Thyroid gland (tissue), 4 donors: ENCODE measurements around the gene CELSR2. TPM values are rescaled to one million over a fixed set of nuclear protein-coding genes. Genes with fewer than 3 reads are reported as not detected.
"Not testable (repeated sequence)": the region's sequence is repeated elsewhere in the genome, so short reads cannot be mapped to it uniquely, and the experiment has no call there.

ENCODE experiments used
- DNase-seq, 2 donors: peaks; one replicate each; pipeline ENCODE4 v3.0.0-alpha.2; 2019
- H3K27ac ChIP-seq, 3 donors: fragments of 200-600 bp; sonication (generic); 1 replicate in 2 of 3; 2 replicates in 1 of 3; pipeline ENCODE4 v1.5.1; 2016 to 2019; ENCODE audit warnings: mild to moderate bottlenecking in 1 of 3, moderate library complexity in 1 of 3
- H3K27me3 ChIP-seq: fragments of 200-600 bp; sonication (generic); one replicate; pipeline ENCODE4 v1.5.1; 2019
- H3K36me3 ChIP-seq, 2 donors: fragments of 200-600 bp; sonication (generic); one replicate each; pipeline ENCODE4 v1.5.1; 2016 to 2019
- H3K4me1 ChIP-seq, 2 donors: fragments of 200-600 bp; sonication (generic); one replicate each; pipeline ENCODE4 v1.5.1; 2017 to 2019
- H3K4me3 ChIP-seq, 3 donors: fragments of 200-600 bp; sonication (generic); replicated peaks in 1 of 3; 1 replicate in 2 of 3; 2 replicates in 1 of 3; pipeline ENCODE4 v1.5.1; 2016; ENCODE audit warnings: mild to moderate bottlenecking in 1 of 3
- H3K9me3 ChIP-seq: fragments of 200-600 bp; sonication (generic); one replicate; pipeline ENCODE4 v1.5.1; 2017
- CTCF ChIP-seq, 6 experiments: fragments of 200-600 bp in 3 of 6; fragments of 450-650 bp in 3 of 6; sonication (generic) in 3 of 6; IDR thresholded peaks; one replicate each; pipeline ENCODE4 v1.5.1; 2016 to 2019; ENCODE audit warnings: antibody characterized with exemption in 6 of 6, mild to moderate bottlenecking in 2 of 6, inconsistent platforms in 1 of 6, moderate library complexity in 1 of 6
- POLR2A ChIP-seq, 2 donors: fragments of 450-650 bp; IDR thresholded peaks; one replicate each; pipeline ENCODE4 v1.6.1; 2017; ENCODE audit warnings: antibody characterized with exemption in 2 of 2, mild to moderate bottlenecking in 2 of 2, moderate library complexity in 1 of 2
- WGBS, 2 donors: methylation state at CpG; one replicate each; pipeline ENCODE4 v1.1.5; 2017; 5-methylcytosine and 5-hydroxymethylcytosine counted together
- intact Hi-C: fragments of 100-400 bp; cut with DNase I; formaldehyde crosslinking; loops from one replicate; pipeline ENCODE4 v1.15.1; 2023
- total RNA-seq, 4 donors: library from RNA; depleted of rRNA; stranded (reverse); fragments of >200 nt; gene quantifications; one replicate each; pipeline ENCODE4 v1.2.3, GENCODE V29; 2016

CELSR2 gene
- total RNA-seq, 4 donors from 2014 or later: 23.5 to 54.9 (median 47.6) TPM

- Histone ChIP-seq H3K27me3 (no peaks in the 10 kb centered on the region), H3K9me3 (no peaks in the 10 kb centered on the region), H3K27ac (peak overlapping the region; percentile 56 to 90 (median 67)), H3K4me1 (peaks cover 8 to 14% of the 10 kb centered on the region in 2 donors), H3K4me3 (peak overlapping the region; percentile 15 to 60 (median 19)), H3K36me3 (no peaks in the 10 kb centered on the region)
- intact Hi-C loops: loop anchor here (5.0 kb wide), 1 partner anchor 113 kb away; the partner anchor contains the start of gene SORT1
- no peak for DNase-seq
- TF ChIP-seq CTCF (IDR thresholded peaks at IDR 0.05) (no peak), POLR2A (IDR thresholded peaks at IDR 0.05) (no peak)
- 47 to 52% methylated on average over 17 of the region's 17 CpGs for WGBS, 2 donors
Measured at GRCh38 chr1:109283748-109284600, 34.6 kb downstream of the CELSR2 start.

- H3K27ac ChIP-seq, H3K27me3 ChIP-seq, H3K36me3 ChIP-seq, H3K9me3 ChIP-seq, H3K4me3 ChIP-seq, DNase-seq, intact Hi-C loops: not testable (repeated sequence)
- H3K4me1 ChIP-seq: peaks cover 21 to 22% of the 10 kb centered on the region in 2 donors
- WGBS, 2 donors: 91 to 94% methylated on average over 5 of the region's 5 CpGs
Measured at GRCh38 chr1:109286762-109287161, 37.4 kb downstream of the CELSR2 start.

GRCh38 chr1:109290137-109290536, 40.8 kb downstream of the CELSR2 start:
- no peak for TF ChIP-seq CTCF (IDR thresholded peaks at IDR 0.05)
- no peak for TF ChIP-seq POLR2A (IDR thresholded peaks at IDR 0.05)
- WGBS, 2 donors: 91 to 100% methylated on average over 1 of the region's 1 CpG
- peaks cover 10 to 14% of the 10 kb centered on the region in 2 donors for H3K4me1 ChIP-seq
- H3K27ac ChIP-seq: peak overlapping the region in 1 of 3 donors; percentile 80
- intact Hi-C loops: no loop called here
- no peak overlapping the region for H3K4me3 ChIP-seq
- DNase-seq: no peak
- no peaks in the 10 kb centered on the region for H3K27me3 ChIP-seq
- no peaks in the 10 kb centered on the region for H3K36me3 ChIP-seq
- no peaks in the 10 kb centered on the region for H3K9me3 ChIP-seq

- Histone ChIP-seq H3K36me3 (no peaks in the 10 kb centered on the region), H3K27me3 (no peaks in the 10 kb centered on the region), H3K4me3 (no peak overlapping the region), H3K9me3 (no peaks in the 10 kb centered on the region), H3K27ac (peak overlapping the region; percentile 67 to 91 (median 80)), H3K4me1 (peaks cover 10 to 14% of the 10 kb centered on the region in 2 donors)
- TF ChIP-seq CTCF (IDR thresholded peaks at IDR 0.05) (no peak), POLR2A (IDR thresholded peaks at IDR 0.05) (no peak)
- peak; percentile 92 to 94 for DNase-seq
- WGBS, 2 donors: 19 to 37% methylated on average over 6 of the region's 6 CpGs
- intact Hi-C loops: no loop called here
Measured at GRCh38 chr1:109290998-109291397, 41.7 kb downstream of the CELSR2 start.

GRCh38 chr1:109292364-109292763, 43.0 kb downstream of the CELSR2 start:
- Histone ChIP-seq H3K36me3 (no peaks in the 10 kb centered on the region), H3K27ac (no peak overlapping the region), H3K9me3 (no peaks in the 10 kb centered on the region), H3K27me3 (no peaks in the 10 kb centered on the region), H3K4me3 (no peak overlapping the region), H3K4me1 (peaks cover 10 to 14% of the 10 kb centered on the region in 2 donors)
- DNase-seq: no peak
- 72 to 73% methylated on average over 9 of the region's 9 CpGs for WGBS, 2 donors
- TF ChIP-seq POLR2A (IDR thresholded peaks at IDR 0.05) (no peak), CTCF (IDR thresholded peaks at IDR 0.05) (no peak)
- intact Hi-C loops: no loop called here
